ENCODE data around the gene TDRD9.
"Not testable (repeated sequence)": the region's sequence is repeated elsewhere in the genome, so short reads cannot be mapped to it uniquely, and the experiment has no call there.

Gene TDRD9

DNA sequence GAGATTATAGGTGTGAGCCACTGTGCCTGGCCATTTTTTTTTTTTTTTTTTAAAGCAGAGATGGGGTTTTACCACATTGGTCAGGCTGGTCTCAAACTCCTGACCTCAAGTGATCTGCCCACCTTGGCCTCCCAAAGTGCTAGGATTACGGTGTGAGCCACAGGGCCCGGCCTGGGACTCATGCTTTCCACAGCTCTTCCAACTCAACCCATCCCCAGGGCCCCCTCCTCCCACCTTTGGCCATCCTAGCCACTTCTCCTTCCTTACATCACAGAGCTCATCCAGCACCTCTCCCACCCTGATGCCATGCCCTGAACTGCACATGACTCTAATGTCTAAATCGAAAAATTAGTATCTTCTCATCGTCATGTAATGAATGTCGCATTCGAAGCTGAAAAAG, 12.6 kb upstream of the TDRD9 start:
- H3K4me3 ChIP-seq (ENCODE audit: low read depth, low read length): no peak overlapping the region
- DNase-seq (ENCODE audit: low read depth): no peak

DNA sequence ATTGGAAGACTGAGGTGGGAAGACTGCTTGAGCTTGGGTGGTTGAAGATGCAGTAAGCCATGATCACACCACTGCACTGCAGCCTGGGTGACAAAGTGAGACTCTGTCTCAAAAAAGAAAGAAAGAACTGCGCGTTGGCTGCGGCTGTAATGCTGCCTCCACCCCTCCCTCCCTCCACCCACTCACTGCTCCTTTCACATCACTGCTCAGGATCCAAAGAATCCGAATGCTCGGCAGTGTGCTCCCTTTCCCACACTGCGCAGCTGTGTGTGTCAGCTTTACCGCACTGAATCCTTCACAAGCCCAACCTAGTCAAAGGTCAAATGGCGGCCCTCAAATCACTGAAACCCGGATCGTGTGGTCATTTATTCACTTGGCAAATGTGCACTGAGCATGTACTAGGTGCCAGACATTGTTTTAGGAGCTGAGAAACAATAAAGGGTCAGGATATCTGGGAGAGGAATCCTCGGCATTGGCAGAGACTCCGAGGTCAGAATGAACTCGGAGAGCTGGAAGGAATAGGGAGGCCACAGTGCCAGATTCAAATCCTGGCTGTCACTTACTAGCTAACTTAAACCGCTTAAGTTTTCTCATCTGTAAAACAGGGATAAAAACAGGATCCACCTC, 11.5 kb upstream of the TDRD9 start:
- DNase-seq (ENCODE audit: low read depth): no peak
- H3K4me3 ChIP-seq (ENCODE audit: low read depth, low read length): no peak overlapping the region

DNA sequence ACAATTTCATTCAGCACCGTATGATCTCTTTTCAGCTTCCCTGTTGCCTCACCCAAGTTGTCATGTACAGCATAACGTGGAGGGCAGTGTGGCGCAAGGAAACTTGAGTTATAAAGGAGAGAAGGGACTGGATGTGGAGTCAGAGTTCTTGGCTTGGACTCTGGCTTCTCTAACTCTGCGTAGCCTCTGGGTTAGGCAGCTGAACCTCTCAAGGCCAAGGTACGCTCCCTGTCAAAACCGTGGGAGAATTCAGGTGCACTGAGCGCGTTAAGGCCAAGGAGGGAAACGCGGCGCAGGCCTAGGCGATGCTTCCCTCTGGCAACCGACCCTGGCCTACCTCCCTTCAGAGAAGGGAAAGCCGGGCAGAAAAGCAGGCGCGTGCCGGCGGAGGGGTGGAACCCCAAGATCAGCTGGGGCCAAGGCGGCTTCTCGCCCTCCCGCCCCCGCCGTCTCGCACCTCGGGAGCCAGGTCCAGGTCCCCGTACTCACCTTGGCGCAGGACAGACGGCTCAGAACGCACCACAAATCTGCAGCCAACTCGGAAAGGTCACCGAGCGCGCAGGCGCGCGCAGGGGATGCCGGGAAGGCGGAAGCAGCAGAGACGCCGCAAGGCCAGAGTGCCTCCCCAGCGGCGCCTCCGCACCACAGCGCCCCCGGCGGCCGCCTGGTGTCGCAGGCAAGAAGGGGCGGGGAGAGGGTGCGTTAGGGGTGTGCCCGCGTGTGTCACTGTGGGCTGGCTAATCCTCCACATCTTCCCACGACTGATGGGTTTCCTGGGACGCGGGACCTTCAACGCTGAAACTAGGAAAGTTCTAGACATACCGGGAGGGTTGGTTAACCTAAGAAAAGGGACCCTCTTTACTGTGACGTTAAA, 7.0 kb upstream of the TDRD9 start:
- H3K4me3 ChIP-seq (ENCODE audit: low read depth, low read length): peak overlapping the region; percentile 74
- peak; percentile 69 for DNase-seq (ENCODE audit: low read depth)

DNA sequence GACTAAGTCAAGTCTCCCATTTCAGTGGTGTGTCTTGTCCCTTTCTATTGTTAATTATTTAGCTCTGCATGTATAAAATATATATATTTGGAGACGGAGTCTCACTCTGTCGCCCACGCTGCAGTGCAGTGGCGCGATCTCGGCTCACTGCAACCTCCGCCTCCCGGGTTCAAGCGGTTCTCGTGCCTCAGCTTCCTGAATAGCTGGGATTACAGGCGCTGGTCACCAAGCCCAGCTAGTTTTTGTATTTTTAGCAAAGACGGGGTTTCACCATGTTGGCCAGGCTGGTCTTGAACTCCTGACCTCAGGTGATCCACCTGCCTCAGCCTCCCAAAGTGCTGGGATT, 6.4 kb upstream of the TDRD9 start:
- not testable (repeated sequence) for DNase-seq (ENCODE audit: low read depth)
- peak overlapping the region; percentile 74 for H3K4me3 ChIP-seq (ENCODE audit: low read depth, low read length)

DNA sequence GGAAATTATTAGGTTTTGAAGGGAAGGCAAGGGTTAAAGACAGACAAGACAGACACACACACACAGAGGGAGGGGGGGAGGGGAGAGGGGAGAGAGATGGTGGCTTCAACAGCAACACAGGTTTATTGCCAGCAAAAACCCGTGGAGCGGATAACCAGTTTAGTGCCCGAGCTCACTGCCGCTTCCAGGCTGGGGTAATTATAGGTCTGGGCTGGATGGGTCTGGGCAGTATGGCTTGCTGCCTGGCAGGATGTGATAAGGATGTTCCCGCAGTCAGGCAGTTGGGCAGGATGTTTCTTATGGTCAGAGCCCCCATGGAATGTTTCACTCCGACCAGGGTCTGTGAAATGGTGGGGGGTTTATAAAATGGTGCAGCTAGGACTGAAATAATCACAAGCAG, 4.4 kb upstream of the TDRD9 start:
- no peak overlapping the region for H3K4me3 ChIP-seq (ENCODE audit: low read depth, low read length)
- no peak for DNase-seq (ENCODE audit: low read depth)

GRCh38 chr14:103925316-103925715, 2.9 kb upstream of the TDRD9 start:
- DNase-seq (ENCODE audit: low read depth): no peak
- no peak overlapping the region for H3K4me3 ChIP-seq (ENCODE audit: low read depth, low read length)

- H3K4me3 ChIP-seq (ENCODE audit: low read depth, low read length): no peak overlapping the region
- DNase-seq (ENCODE audit: low read depth): no peak
Measured at GRCh38 chr14:103927566-103927965, 690 bp upstream of the TDRD9 start.

DNA sequence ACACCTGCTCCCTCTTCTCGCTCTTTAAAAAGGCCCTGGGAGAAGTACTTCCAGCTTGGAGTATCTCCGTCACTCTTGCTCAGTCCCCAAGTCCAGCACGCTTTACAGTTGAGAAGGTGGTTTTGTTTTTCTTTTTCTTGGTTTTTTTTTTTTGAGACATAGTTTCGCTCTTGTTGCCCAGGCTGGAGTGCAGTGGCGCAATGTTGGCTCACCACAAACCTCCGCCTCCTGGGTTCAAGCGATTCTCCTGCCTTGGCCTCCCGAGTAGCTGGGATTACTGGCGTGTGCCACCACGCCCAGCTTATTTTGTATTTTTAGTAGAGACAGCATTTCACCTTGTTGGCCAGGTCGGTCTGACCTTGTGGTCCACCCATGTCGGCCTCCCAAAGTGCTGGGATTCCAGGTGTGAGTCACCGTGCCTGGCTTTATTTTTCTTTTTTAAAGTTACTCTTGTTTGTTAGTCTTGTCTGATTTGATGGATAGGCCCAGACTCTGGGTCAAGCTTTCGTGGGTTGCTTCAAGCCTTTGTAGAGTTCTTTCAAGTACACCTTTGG, 1.9 kb downstream of the TDRD9 start:
- DNase-seq (ENCODE audit: low read depth): no peak
- H3K4me3 ChIP-seq (ENCODE audit: low read depth, low read length): no peak overlapping the region

- H3K4me3 ChIP-seq (ENCODE audit: low read depth, low read length): no peak overlapping the region
- DNase-seq (ENCODE audit: low read depth): no peak
Measured at GRCh38 chr14:103931422-103931821, 3.2 kb downstream of the TDRD9 start.

DNA sequence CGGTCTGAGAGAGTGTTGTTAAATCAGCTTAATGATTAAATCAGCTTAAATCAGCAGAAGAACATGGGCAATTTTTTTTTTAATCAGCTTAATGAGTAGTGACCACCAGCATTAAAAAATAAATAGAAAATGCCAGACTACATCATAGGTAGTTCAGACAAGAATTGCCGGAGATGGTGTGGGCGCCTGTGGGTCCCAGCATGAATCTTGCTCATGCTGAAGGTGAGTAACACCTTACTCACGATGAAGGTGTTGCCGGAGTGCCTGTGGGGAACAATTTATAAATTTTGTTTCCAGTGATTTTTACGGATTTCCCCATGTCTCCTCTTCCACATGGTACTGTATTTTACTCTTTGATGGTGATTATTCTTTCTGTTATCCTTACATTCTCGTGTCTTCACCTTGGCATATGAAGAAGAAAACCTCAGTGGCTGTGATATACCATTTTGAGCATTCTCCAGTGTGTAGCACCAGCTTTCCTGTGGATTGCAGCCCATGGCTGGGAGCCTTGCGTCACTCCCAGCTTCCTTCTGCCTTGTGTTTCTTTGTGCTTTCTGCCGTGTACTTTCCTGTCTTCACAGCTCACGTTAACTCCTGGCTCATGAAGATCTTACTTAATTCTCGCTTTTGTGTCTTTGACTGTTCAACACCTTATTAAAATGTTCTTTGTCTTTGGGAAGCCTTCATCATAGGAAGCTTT, 4.7 kb downstream of the TDRD9 start:
- no peak overlapping the region for H3K4me3 ChIP-seq (ENCODE audit: low read depth, low read length)
- no peak for DNase-seq (ENCODE audit: low read depth)

DNA sequence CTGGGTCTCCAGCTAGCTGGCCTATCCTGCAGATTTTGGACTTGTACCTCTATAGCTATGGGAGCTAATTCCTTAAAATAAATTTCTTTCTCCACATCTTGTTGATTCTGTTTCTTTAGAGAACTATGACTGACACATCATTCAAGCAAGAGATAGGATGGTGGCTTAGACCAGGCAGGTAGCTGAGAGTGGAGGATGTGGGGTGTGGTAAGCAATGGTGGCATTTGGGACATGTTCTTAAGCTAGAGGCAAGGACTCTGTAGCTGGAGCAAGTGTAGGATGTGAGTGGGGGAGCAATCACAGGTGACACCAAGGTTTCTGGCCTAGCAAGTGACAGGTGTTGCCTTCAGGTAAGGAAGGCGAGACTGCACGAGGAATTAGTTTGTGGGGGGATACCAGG, 6.8 kb downstream of the TDRD9 start:
- DNase-seq (ENCODE audit: low read depth): no peak
- no peak overlapping the region for H3K4me3 ChIP-seq (ENCODE audit: low read depth, low read length)

GRCh38 chr14:103941462-103941861, 13.2 kb downstream of the TDRD9 start:
- no peak overlapping the region for H3K4me3 ChIP-seq (ENCODE audit: low read depth, low read length)
- DNase-seq (ENCODE audit: low read depth): no peak

- no peak within 1 kb of the TSS for H3K4me3 ChIP-seq (ENCODE audit: low read depth, low read length)
- DNase-seq (ENCODE audit: low read depth): no peak
Measured at GRCh38 chr14:103941973-103942736, 13.9 kb downstream of the TDRD9 start, which contains the start of gene RD3L. Gene RD3L (minus strand): TSS chr14:103942529. CDS start chr14:103941695, 834 bp downstream.

- no peak for DNase-seq (ENCODE audit: low read depth)
- H3K4me3 ChIP-seq (ENCODE audit: low read depth, low read length): no peak overlapping the region
Measured at GRCh38 chr14:103943673-103944072, 15.4 kb downstream of the TDRD9 start.

- DNase-seq (ENCODE audit: low read depth): no peak
- H3K4me3 ChIP-seq (ENCODE audit: low read depth, low read length): no peak overlapping the region
Measured at GRCh38 chr14:103946975-103947374, 18.7 kb downstream of the TDRD9 start.

DNA sequence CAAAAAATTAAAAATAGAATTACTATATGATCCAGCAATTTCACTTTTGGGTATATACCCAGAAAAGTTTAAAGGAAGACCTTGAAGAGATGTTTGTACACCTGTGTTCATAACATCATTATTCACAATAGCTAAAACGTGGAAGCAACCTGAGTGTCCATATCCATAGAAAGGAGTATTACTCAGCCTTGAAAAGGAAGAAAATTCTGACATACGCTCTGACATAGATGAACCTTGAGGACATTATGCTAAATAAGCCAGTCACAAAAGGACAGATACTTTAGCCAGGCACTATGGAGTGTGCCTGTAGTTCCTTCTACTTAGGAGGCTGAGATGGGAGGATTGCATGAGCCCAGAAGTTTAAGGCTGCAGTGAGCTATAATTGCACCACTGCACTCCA, 20.2 kb downstream of the TDRD9 start:
- DNase-seq (ENCODE audit: low read depth): no peak
- H3K4me3 ChIP-seq (ENCODE audit: low read depth, low read length): no peak overlapping the region

GRCh38 chr14:103949131-103949790, 21.0 kb downstream of the TDRD9 start:
- DNase-seq (ENCODE audit: low read depth): no peak
- H3K4me3 ChIP-seq (ENCODE audit: low read depth, low read length): no peak overlapping the region

- no peak overlapping the region for H3K4me3 ChIP-seq (ENCODE audit: low read depth, low read length)
- no peak for DNase-seq (ENCODE audit: low read depth)
Measured at GRCh38 chr14:103960457-103961055, 32.3 kb downstream of the TDRD9 start.
